Measurements from ENCODE around the gene ARHGAP22. TPM values are rescaled to one million over a fixed set of nuclear protein-coding genes. Genes with fewer than 3 reads are reported as not detected.

Gene ARHGAP22
- total RNA-seq, 4 donors from 2014 or later: 2.2 to 9.1 (median 4.8) TPM

DNA sequence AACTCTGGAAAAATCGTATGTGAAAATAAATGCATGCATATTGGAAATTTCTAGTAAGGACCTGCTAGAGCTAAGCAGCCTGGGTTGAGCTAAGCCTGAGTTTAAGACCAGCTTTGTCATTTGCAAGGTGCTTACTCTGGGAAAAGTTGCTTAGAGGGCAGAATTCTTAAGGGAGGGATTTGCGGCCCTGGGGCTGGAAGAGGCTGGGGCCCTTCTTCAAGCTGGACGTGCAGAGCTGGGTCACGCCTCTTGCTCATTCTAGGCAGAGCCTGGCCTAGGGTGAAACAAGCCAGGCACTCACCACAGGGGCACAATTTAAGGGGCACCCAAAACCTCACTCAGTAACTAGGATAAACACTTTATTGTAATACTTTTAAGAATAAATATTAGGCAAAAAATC lies 137.2 kb downstream of the ARHGAP22 start:
- no peak overlapping the region for H3K27ac ChIP-seq (replicated peaks in 1 of 4)
- H3K27me3 ChIP-seq: peaks cover 0 to 36% (median 0%) of the 10 kb centered on the region in 4 donors
- no peak for TF ChIP-seq POLR2AphosphoS5 (IDR thresholded peaks at IDR 0.05)
- no peak for TF ChIP-seq POLR2A (IDR thresholded peaks at IDR 0.05; ENCODE audit: low read depth)
- TF ChIP-seq EP300 (IDR thresholded peaks at IDR 0.05): no peak
- TF ChIP-seq CTCF (IDR thresholded peaks at IDR 0.05): no peak
- WGBS: 86% methylated on average over 4 of the region's 4 CpGs
- DNase-seq (ENCODE audit: extremely low spot score): no peak
- intact Hi-C loops (cut with DNase I): no loop called here
- no peak overlapping the region for H3K4me3 ChIP-seq
- H3K9me3 ChIP-seq: no peaks in the 10 kb centered on the region
- H3K36me3 ChIP-seq: no peaks in the 10 kb centered on the region
- peaks cover 11 to 22% (median 21%) of the 10 kb centered on the region in 4 donors for H3K4me1 ChIP-seq

DNA sequence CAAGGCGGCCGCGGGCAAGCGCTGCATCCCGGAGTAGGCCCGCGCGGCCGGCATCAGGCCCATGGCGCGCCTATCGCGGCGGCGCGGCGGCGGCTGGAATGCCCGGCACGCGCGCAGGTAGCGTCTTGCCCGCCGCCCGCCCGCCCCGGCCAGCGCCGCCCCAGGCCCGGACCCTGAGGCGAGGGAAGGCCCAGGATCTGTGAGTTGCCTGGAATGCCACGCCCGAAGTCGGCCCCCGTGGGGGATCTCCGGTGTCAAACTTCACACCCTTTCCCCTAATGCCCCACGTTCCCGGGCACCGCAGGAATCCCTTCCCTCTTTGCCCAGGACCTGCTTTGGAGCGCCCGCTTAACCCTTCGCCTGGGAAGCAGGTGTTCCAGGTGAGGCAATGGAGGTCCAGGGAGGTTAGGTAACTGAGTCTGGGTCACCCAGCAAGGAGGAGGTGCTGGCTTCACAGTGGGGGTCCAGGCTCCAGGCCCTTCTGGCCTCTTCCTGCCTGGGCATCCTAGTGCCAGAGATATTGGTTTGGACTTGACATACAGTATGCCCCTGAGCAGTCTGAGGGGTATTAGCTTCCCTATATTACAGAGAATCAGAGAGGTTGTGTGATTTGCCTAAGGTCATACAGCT lies 138.1 kb downstream of the ARHGAP22 start:
- intact Hi-C loops (cut with DNase I): no loop called here
- Histone ChIP-seq H3K27ac (replicated peaks in 1 of 4) (no peak overlapping the region), H3K36me3 (no peaks in the 10 kb centered on the region), H3K9me3 (no peaks in the 10 kb centered on the region), H3K4me3 (peak overlapping the region; percentile 14 to 43 (median 26)), H3K4me1 (peaks cover 11 to 22% (median 21%) of the 10 kb centered on the region in 4 donors), H3K27me3 (peaks cover 0 to 36% (median 0%) of the 10 kb centered on the region in 4 donors)
- WGBS: 35% methylated on average over 9 of the region's 43 CpGs
- no peak for TF ChIP-seq POLR2AphosphoS5 (IDR thresholded peaks at IDR 0.05)
- no peak for TF ChIP-seq POLR2A (IDR thresholded peaks at IDR 0.05; ENCODE audit: low read depth)
- TF ChIP-seq EP300 (IDR thresholded peaks at IDR 0.05): no peak
- TF ChIP-seq CTCF (IDR thresholded peaks at IDR 0.05): no peak
- DNase-seq (ENCODE audit: extremely low spot score): no peak

DNA sequence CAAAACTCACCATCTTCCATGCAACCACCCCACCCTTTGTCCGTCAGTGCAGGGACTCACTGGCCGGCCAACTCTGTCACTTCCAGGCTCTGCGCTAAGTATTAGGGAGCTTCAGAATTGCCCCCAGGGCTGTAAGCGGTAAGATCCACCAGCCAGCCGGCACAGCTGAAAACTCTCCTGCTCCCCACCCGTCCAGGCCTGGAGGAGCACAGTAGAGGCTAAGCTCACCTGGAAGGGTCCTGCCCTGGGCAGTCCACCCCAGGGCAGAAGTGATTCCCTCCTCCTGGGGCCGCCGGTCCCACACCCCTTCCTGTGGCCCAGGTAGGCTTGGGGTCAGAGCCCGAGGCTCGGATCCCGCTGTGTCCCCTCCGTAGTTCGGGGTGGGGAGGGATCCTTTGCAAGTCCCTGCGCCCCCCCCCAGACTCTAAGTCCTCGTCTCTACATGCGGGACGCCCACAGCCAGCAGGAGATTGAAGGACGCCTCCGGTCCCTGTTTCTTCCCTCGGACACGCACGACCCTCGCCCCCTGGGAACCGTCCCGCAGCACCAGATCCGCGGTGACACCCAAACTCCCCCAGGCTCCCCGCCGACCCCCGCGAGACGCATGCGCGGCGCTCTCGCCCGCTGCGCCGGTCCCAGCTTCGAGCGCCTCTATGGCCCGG lies 138.9 kb downstream of the ARHGAP22 start:
- intact Hi-C loops (cut with DNase I): no loop called here
- WGBS: 57% methylated on average over 36 of the region's 42 CpGs
- Histone ChIP-seq H3K36me3 (no peaks in the 10 kb centered on the region), H3K4me3 (peak overlapping the region; percentile 20 to 43 (median 32)), H3K27ac (replicated peaks in 1 of 4) (no peak overlapping the region), H3K27me3 (peaks cover 0 to 36% (median 0%) of the 10 kb centered on the region in 4 donors), H3K9me3 (no peaks in the 10 kb centered on the region), H3K4me1 (peaks cover 11 to 22% (median 21%) of the 10 kb centered on the region in 4 donors)
- no peak for DNase-seq (ENCODE audit: extremely low spot score)
- TF ChIP-seq POLR2A (IDR thresholded peaks at IDR 0.05; ENCODE audit: low read depth): no peak
- TF ChIP-seq EP300 (IDR thresholded peaks at IDR 0.05): no peak
- TF ChIP-seq POLR2AphosphoS5 (IDR thresholded peaks at IDR 0.05): no peak
- TF ChIP-seq CTCF (IDR thresholded peaks at IDR 0.05): no peak

GRCh38 chr10:48464871-48465736 lies 139.8 kb downstream of the ARHGAP22 start:
- H3K9me3 ChIP-seq: no peaks in the 10 kb centered on the region
- peaks cover 11 to 22% (median 21%) of the 10 kb centered on the region in 4 donors for H3K4me1 ChIP-seq
- no peak overlapping the region for H3K27ac ChIP-seq (replicated peaks in 1 of 4)
- no peaks in the 10 kb centered on the region for H3K36me3 ChIP-seq
- WGBS: 83% methylated on average over 9 of the region's 27 CpGs
- intact Hi-C loops (cut with DNase I): no loop called here
- peaks cover 0 to 36% (median 0%) of the 10 kb centered on the region in 4 donors for H3K27me3 ChIP-seq
- DNase-seq (ENCODE audit: extremely low spot score): no peak
- TF ChIP-seq POLR2A (IDR thresholded peaks at IDR 0.05; ENCODE audit: low read depth) (no peak), POLR2AphosphoS5 (IDR thresholded peaks at IDR 0.05) (no peak), CTCF (IDR thresholded peaks at IDR 0.05) (no peak), EP300 (IDR thresholded peaks at IDR 0.05) (no peak)
- H3K4me3 ChIP-seq: no peak overlapping the region
